HG03469 (cell line): Measurements from ENCODE around the gene NCK2.

Experiments used
- ATAC-seq: cut with Tn5 transposase; IDR thresholded peaks from one replicate; pipeline ENCODE4 v1.9.1; 2021; ENCODE audit warnings: mild to moderate bottlenecking, moderate library complexity, moderate number of reproducible peaks; ENCODE audit not compliant: unreplicated experiment

Gene NCK2

GRCh38 chr2:105866216-105867185 is 121.8 kb downstream of the NCK2 start:
- ATAC-seq: no peak

DNA sequence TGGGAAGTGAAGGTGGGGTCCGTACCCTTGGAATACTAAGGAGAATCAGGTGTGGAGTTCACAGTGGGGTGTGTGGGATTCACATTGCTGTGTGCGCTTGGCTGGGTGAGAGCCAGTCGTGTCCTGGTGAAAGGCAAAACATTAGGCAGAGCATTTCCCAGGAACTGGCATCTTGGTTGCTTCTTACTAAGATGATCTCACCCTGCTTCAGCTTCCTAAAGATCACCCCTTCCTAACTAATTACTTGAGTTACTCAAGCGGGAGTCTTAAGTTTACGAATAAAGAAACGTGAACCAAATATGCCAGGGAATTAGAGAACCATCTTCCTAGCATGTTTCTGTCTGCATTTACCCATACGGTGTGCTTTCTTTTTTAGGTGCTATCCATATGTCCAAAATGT is 122.9 kb downstream of the NCK2 start:
- no peak for ATAC-seq

DNA sequence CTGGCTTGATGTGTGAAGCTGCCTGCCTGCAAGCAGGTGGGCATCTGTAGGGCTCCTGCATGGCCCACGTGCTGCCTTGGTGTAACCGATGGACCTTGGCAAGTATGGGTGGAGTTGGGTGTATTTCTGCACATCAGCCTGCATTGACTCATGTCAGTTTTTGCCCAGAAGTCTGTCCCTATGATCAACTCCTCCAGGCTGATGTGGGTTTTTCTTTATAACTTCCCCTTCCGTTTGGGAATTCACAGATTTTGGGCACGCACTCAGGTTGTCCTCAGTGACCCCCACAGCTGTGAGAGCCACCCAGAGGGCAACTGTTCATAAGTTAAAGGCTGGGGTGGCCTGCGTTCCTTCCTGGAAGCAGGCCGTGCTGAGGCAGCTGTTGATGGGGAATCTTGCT is 123.3 kb downstream of the NCK2 start:
- no peak for ATAC-seq

GRCh38 chr2:105869341-105869740 is 124.6 kb downstream of the NCK2 start:
- no peak for ATAC-seq

DNA sequence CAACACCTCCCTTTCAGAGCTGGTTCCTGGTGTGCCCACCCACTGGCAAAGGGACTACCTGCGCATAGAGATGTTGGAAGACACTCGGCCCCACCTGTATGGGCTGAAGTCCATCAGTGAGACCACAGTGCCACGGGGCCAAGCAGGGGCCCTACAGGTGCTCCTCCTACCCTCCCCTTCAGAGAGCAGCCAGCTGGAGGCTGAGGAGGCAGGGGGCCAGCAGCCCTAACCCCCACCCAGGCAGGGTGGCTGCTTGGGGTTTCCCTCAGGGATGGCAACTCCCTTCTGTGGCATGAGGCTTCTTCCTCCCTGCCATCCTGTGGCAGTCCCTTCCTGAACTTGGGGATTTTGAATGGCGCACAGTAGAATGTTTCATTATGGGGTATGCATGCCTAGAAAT is 125.3 kb downstream of the NCK2 start:
- ATAC-seq: no peak

DNA sequence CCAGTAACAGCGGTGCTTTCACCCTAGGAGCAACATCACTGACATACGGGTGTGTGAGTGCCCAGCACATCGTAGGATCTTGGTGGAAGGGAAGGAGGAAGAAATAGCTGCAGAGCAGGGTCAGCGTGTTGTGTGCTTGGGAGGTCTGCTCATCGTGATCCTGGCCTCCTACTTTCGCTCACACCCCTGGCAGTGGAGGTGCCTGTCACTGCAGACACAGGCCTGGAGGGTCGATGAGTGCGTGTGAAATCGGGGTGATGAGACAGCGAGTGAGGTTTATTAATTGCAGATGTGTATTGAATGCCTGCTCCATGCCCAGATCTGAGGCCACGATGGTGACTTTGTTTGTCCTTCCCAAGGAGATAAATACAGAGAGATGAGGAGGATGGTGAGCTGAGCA is 126.1 kb downstream of the NCK2 start:
- ATAC-seq: no peak

GRCh38 chr2:105872142-105872728 is 127.5 kb downstream of the NCK2 start:
- ATAC-seq: no peak

DNA sequence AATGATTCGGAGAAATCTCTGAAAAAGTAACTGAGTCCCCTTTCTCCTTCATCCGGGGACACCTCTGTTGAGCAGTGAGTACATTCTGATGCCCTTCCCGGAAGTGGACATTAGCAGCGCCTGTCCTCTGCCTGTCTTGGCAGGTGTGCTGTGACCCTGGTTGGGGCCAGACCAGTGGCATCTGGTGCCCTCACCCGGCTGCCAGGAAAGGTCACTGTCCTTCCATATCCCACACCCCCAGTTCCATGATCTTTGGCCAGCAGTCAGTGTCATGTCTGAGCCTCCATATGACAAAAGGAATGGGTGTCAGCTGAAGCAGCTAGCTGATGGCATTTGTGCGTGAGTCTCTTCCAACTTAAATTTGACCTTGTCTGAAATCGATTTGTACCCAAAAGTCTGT is 128.1 kb downstream of the NCK2 start:
- no peak for ATAC-seq

DNA sequence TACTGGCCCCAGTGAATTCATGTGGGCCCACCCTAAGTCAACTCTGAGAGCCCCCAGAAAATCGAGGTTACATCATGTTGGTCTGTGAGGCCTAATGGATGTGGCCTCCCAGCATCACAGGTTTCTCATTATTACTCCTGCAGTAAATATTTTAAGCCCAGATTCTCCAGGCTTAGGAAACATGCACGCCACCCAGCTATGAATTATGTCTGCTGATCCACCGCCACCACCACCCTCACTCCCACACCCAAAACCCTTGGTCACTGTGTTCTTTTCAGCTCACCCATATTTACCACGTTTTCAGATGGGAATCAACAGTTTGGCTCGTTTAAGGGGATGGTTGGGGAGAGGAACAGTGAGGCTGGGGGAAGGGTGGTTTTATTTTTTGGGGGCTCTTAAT is 128.6 kb downstream of the NCK2 start:
- no peak for ATAC-seq

DNA sequence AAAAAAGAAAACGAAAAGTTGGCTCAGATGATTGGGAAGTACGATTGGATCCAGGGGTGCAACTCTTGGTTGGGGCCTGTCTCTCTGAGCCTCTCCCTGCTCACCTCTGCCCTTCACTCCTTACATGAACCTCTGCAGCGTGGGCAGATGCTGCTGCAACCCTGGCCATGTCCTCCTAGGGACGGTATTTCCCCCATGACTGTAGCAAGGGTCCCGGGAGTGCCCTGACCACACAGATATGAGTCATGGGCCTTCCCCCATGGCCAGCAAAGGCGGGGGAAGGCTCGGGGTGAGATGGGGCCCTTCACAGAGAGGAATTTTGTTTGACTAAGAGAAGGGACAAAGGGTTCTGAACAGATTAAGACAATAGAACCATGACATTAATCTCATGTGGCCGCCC is 129.0 kb downstream of the NCK2 start:
- peak; percentile 89 for ATAC-seq

DNA sequence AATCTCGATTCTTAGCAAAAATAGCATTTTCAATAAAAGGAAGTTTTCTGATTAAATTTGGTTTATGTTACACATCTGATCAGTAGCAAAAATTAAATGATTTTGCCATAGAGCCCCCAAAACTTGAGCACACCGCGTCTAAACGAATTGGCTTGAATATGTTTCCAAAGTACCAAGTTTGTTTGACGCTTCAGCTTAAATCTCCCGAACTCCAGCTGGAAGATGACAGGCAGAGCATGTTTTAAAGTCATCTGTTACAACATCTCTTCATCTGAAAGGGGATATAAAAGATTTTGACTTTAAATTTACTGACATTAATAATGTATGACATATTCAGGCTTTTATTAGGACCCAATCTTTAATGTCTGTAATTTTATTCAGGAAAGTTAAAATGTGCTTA is 129.8 kb downstream of the NCK2 start:
- no peak for ATAC-seq

- ATAC-seq: no peak
These were observed 130.5 kb downstream of the NCK2 start for GRCh38 chr2:105875241-105875640.

DNA sequence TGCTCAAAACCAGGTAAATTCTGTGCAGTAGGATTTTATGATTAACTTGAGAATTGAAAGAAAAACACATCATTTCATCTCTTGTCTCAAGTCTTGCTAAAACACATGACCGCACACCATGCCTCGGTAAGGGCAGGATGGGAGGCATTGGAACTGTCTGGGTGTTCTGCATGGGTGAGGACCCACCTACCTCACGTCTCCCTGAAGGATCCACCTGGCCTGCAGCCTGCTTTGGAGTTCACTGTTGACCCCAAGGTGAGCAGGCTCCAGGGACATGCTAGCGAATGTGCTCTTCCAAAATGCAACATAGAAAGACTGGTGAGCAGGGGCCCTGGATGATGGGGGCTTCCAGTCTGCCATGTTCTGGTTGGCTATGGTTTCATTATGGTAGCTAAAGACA is 131.5 kb downstream of the NCK2 start:
- no peak for ATAC-seq

DNA sequence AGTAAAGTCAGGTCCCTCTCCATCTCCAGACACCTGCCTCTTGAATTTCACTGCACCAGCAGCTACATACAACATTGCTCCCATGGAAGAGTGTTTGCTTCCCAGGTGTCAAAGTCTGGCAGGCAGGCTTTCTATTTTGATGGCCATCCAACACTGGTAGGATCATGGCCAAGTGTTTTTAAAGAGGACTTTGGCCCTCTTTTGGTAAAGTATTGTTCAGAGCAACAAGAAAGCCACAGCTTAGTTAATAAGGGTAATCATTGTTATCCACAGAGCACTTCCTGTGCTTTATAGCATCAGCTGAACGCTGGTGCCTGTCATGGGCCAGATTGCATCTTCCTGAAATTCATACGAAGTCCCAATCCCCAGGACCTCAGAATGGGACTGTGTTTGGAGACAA is 133.2 kb downstream of the NCK2 start:
- ATAC-seq: no peak

GRCh38 chr2:105879106-105879802 is 134.5 kb downstream of the NCK2 start:
- no peak for ATAC-seq

- ATAC-seq: no peak
These were observed 135.1 kb downstream of the NCK2 start for GRCh38 chr2:105879803-105880300.

- no peak for ATAC-seq
These were observed 135.9 kb downstream of the NCK2 start for GRCh38 chr2:105880637-105881036.

GRCh38 chr2:105881286-105882136 is 136.8 kb downstream of the NCK2 start:
- no peak for ATAC-seq

DNA sequence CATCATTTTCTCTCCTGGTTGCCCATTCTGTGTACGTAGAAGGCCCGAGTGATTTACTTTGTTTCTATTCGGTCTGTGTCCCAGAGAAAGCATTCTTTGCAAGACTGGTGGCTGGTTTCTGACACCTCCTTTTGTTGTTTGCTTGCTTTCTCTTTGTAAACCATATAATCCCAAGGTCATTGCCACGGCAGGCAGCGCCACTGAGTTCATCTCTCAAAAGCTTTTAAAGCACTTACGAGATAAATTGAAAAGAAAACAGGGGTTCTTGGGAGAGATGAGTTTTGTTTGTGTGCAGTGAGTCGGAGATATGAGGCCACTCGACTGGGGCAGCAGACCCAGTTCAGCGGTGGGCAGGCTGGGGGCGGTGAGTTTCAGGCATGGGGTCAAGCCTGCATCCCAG is 137.6 kb downstream of the NCK2 start:
- ATAC-seq: no peak

DNA sequence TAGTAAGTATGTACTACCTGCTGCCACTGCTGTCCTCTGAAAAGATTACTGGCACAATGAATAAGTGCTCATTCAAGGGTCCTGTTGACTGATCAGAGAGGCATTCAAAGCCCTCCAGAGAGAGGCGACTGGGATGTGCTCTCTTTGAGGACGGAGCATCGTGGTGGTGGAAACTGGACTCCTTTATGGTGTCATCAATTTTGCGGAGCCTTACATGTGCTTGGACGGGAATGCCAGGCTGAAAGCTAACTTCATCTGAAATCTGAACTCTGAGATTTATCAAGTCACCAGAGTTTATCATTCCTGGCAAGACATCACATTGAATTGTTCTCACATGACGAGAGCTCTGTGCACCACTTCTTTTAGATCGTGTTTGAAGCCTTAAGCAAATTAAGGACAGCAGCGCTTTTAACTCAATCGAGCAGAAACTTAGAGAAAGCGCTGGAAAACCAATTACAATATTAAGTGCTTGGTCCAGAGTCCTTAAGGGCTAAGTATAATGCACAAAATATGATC is 138.3 kb downstream of the NCK2 start:
- no peak for ATAC-seq
